Measurements from ENCODE around the gene SCARB2. TPM values are rescaled to one million over a fixed set of nuclear protein-coding genes. Genes with fewer than 3 reads are reported as not detected.

Gene SCARB2
- total and polyA plus RNA-seq, 2 of the 4 experiments (the other 2 are of a cell fraction), result 69.2 to 102 TPM

DNA sequence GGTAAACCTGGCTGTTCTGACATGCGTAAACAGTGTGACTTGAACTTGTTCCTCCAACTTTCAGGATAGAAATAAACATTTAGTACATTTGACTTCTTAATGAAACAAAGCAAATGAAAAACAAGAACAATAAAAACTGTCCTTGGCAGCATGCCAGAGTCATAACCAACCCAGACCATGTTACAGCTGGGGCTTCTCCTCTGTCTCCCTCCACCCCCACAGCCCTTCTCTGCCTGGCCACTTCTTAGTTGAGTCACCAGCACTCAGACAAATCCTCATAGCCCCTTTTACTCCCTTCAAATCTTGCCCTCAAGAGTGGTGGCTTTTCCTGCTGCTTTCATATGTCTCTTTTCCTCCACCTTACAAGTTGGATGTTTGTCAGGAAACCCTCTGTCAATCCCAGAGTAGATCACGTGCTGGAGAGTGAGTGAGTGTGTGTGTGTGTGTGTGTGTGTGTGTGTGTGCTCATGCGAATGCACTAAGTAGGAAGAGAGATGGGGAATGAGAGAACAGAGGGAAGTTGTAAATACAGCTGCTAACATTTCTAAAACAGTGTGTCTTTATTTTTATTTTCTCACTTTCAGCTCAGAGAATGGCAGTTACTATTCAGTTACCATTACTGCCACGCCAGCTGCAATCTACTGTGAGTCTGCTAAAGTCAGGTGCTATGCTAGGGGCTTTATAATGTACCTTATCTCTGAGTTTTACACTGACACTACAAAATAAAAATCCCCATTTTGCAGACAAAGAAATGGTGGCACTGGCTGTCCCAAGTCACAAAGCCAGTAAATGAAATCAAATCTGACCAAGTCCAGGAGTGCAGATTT lies 15.0 kb downstream of the SCARB2 start:
- peak overlapping the region; percentile 65; the same call in 1 of the 2 replicates for H2AK5ac ChIP-seq (ENCODE audit: low read depth, low read length)
- H4K20me1 ChIP-seq (ENCODE audit: insufficient read depth, low read length), result peaks cover 29% of the 10 kb centered on the region; the same call in 1 of the 2 replicates
- TF ChIP-seq MAZ (IDR thresholded peaks at IDR 0.05; ENCODE audit: borderline replicate concordance, low read depth, low read length) (peak; percentile 46; the same call in 1 of the 2 replicates), CEBPB (IDR thresholded peaks at IDR 0.05; ENCODE audit: low read depth, low read length) (no peak), SMC3 (IDR thresholded peaks at IDR 0.05; ENCODE audit: low read depth, low read length) (no peak), BHLHE40 (IDR thresholded peaks at IDR 0.05; ENCODE audit: low read depth, low read length) (peak; percentile 92), FOS (IDR thresholded peaks at IDR 0.05; ENCODE audit: low read depth, low read length) (peak; percentile 70; the same call in 1 of the 2 replicates)
- TF ChIP-seq, protein P1, sequence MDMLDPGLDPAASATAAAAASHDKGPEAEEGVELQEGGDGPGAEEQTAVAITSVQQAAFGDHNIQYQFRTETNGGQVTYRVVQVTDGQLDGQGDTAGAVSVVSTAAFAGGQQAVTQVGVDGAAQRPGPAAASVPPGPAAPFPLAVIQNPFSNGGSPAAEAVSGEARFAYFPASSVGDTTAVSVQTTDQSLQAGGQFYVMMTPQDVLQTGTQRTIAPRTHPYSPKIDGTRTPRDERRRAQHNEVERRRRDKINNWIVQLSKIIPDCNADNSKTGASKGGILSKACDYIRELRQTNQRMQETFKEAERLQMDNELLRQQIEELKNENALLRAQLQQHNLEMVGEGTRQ (IDR thresholded peaks at IDR 0.05; ENCODE audit: low read depth, low read length), result peak; percentile 84
- no peaks in the 10 kb centered on the region for H3K9me3 ChIP-seq (ENCODE audit: control insufficient read depth, insufficient read depth, low read length)
- BruUV-seq (replicated peaks), result no TSS peak
- H3K9ac ChIP-seq (ENCODE audit: low read depth, low read length), result 0 out of 2 replicates have a peak overlapping the region, but pooled peaks have one; percentile 15
- peak overlapping the region; percentile 28; the same call in 1 of the 2 replicates for H3K18ac ChIP-seq (ENCODE audit: low read depth, low read length)
- H3K4me1 ChIP-seq (ENCODE audit: control insufficient read depth, insufficient read depth, low read length), result peaks cover 38% of the 10 kb centered on the region
- H3K27me3 ChIP-seq (ENCODE audit: control insufficient read depth, insufficient read depth, low read length), result no peaks in the 10 kb centered on the region
- ATAC-seq (ENCODE audit: low read depth) (peak; percentile 61), DNase-seq (peak; percentile 89)
- H3K4ac ChIP-seq (ENCODE audit: low read depth, low read length), result peak overlapping the region; percentile 19
- H4K5ac ChIP-seq (ENCODE audit: low read depth, low read length), result peak overlapping the region; percentile 8; the same call in 1 of the 2 replicates
- in situ Hi-C loops (cut with MboI; ENCODE audit: low sequenced_read_pairs), result loop anchor here (10.0 kb wide), 1 partner anchor 306 kb away; no protein-coding TSS in a partner anchor
- H2BK120ac ChIP-seq (ENCODE audit: low read depth, low read length), result peak overlapping the region; percentile 50; the same call in 1 of the 2 replicates
- peak overlapping the region; percentile 19 for H3K14ac ChIP-seq (replicated peaks; ENCODE audit: low read depth, low read length)
- H3K27ac ChIP-seq (ENCODE audit: insufficient read depth, low read length), result peak overlapping the region; percentile 91
- H3K4me2 ChIP-seq (ENCODE audit: low read depth, low read length), result peak overlapping the region; percentile 63
- H2AFZ ChIP-seq (replicated peaks; ENCODE audit: low read length, poor library complexity), result no peak overlapping the region
- H2BK5ac ChIP-seq (ENCODE audit: low read depth, low read length, poor library complexity, severe bottlenecking), result peak overlapping the region; percentile 91
- peak overlapping the region; percentile 12; the same call in 1 of the 2 replicates for H2BK20ac ChIP-seq (ENCODE audit: low read depth, low read length)
- POLR2A ChIA-PET (ENCODE audit: unreplicated experiment), result no interaction called here
- H3K56ac ChIP-seq (ENCODE audit: extremely low read depth, insufficient read depth, low read length), result no peak overlapping the region
- H2BK15ac ChIP-seq (ENCODE audit: low read depth, low read length), result peak overlapping the region; percentile 25; the same call in 1 of the 3 replicates
- peaks cover 19% of the 10 kb centered on the region for H3K9me1 ChIP-seq (ENCODE audit: insufficient read depth, low read length)
- dilution Hi-C loops (cut with HindIII; ENCODE audit: low sequenced_read_pairs, unreplicated experiment), result no loop called here
- peaks cover 26 to 79% of the 10 kb centered on the region in 2 experiments for H3K79me1 ChIP-seq (ENCODE audit: low read depth in 1 of 2, low read length in 2 of 2)
- CTCF ChIA-PET, result interaction anchor here (0.6 kb wide), 2 partner anchors 156 to 981 kb away, joined by 3 read pairs; no protein-coding TSS in a partner anchor
- peak overlapping the region; percentile 44; the same call in 1 of the 2 replicates for H3K23ac ChIP-seq (ENCODE audit: low read depth, low read length)
- peaks cover 7% of the 10 kb centered on the region for H3K36me3 ChIP-seq (ENCODE audit: control insufficient read depth, insufficient read depth, low read length)
- intact Hi-C loops (cut with micrococcal nuclease), result loop anchor here (2.0 kb wide), 1 partner anchor 14 kb away; the partner anchor contains the start of gene SCARB2
- peak overlapping the region in 1 of 2 experiments; percentile 56; a peak in 2 of 4 replicates for H4K8ac ChIP-seq (ENCODE audit: low read depth in 2 of 2, low read length in 2 of 2)
- WGBS, 2 experiments (ENCODE audit: extremely low coverage in 2 of 2, insufficient read length in 1 of 2), result no CpG with 5 or more reads among the region's 4 CpGs
- H4K91ac ChIP-seq (ENCODE audit: insufficient read depth, low read depth, low read length), result 0 out of 2 replicates have a peak overlapping the region, but pooled peaks have one; percentile 39
- no peak overlapping the region for H3K4me3 ChIP-seq (ENCODE audit: insufficient read depth, low read depth, low read length)
- H2AK9ac ChIP-seq (replicated peaks; ENCODE audit: low read depth, low read length, poor library complexity), result no peak overlapping the region
